ENCODE results near the gene KANSL3.

DNA sequence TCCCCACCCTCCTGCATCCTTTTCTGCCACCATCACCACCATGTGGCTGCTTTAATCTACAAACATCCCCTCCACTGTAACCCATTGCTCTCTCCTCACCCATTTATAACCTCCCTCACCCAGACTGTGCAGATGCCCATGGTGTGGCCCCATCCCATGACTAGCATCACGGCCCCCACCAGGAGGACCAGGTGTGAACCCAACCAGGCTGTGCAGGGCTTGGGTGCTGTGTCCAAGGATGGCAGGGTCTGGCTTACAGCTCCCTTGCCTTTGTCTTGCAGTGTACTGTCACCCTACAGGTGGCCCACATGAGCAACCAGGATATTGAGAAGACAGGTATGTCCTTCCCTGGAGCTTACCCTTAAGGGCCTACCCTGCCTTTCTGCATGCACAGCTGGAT, 11.2 kb upstream of the KANSL3 start:
- TF ChIP-seq, protein P1, sequence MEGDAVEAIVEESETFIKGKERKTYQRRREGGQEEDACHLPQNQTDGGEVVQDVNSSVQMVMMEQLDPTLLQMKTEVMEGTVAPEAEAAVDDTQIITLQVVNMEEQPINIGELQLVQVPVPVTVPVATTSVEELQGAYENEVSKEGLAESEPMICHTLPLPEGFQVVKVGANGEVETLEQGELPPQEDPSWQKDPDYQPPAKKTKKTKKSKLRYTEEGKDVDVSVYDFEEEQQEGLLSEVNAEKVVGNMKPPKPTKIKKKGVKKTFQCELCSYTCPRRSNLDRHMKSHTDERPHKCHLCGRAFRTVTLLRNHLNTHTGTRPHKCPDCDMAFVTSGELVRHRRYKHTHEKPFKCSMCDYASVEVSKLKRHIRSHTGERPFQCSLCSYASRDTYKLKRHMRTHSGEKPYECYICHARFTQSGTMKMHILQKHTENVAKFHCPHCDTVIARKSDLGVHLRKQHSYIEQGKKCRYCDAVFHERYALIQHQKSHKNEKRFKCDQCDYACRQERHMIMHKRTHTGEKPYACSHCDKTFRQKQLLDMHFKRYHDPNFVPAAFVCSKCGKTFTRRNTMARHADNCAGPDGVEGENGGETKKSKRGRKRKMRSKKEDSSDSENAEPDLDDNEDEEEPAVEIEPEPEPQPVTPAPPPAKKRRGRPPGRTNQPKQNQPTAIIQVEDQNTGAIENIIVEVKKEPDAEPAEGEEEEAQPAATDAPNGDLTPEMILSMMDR (IDR thresholded peaks at IDR 0.05) = no peak
- TF ChIP-seq POLR2A (IDR thresholded peaks at IDR 0.05) = no peak
- TF ChIP-seq EP300 (IDR thresholded peaks at IDR 0.05) = no peak
